ENCODE measurements around the gene DACT1.
A peak's percentile ranks its signal among the peaks of the same experiment; 100 is the strongest.

Gene DACT1

GRCh38 chr14:58637040-58637390 lies 747 bp upstream of the DACT1 start:
- DNase-seq (ENCODE audit: low read depth), result no peak

GRCh38 chr14:58638231-58639197 lies 752 bp downstream of the DACT1 start:
- DNase-seq (ENCODE audit: low read depth), result no peak

GRCh38 chr14:58639198-58639565 lies 1.4 kb downstream of the DACT1 start:
- no peak for DNase-seq (ENCODE audit: low read depth)

- DNase-seq (ENCODE audit: low read depth), result peak; percentile 74
These were observed 2.2 kb downstream of the DACT1 start for GRCh38 chr14:58639842-58640484.

- no peak for DNase-seq (ENCODE audit: low read depth)
These were observed 3.2 kb downstream of the DACT1 start for GRCh38 chr14:58640959-58641358.

GRCh38 chr14:58641509-58641908 lies 3.7 kb downstream of the DACT1 start:
- no peak for DNase-seq (ENCODE audit: low read depth)

GRCh38 chr14:58643366-58643765 lies 5.6 kb downstream of the DACT1 start:
- no peak for DNase-seq (ENCODE audit: low read depth)

GRCh38 chr14:58645641-58646040 lies 7.9 kb downstream of the DACT1 start:
- DNase-seq (ENCODE audit: low read depth), result no peak

- DNase-seq (ENCODE audit: low read depth), result no peak
These were observed 8.7 kb downstream of the DACT1 start for GRCh38 chr14:58646479-58646878.

GRCh38 chr14:58647777-58648176 lies 10.0 kb downstream of the DACT1 start:
- no peak for DNase-seq (ENCODE audit: low read depth)

GRCh38 chr14:58650857-58651256 lies 13.1 kb downstream of the DACT1 start:
- no peak for DNase-seq (ENCODE audit: low read depth)

GRCh38 chr14:58656671-58657411 lies 19.1 kb downstream of the DACT1 start:
- DNase-seq (ENCODE audit: low read depth), result no peak

GRCh38 chr14:58659061-58659460 lies 21.3 kb downstream of the DACT1 start:
- DNase-seq (ENCODE audit: low read depth), result no peak

- no peak for DNase-seq (ENCODE audit: low read depth)
These were observed 22.1 kb downstream of the DACT1 start for GRCh38 chr14:58659846-58660245.

GRCh38 chr14:58660407-58660806 lies 22.6 kb downstream of the DACT1 start:
- no peak for DNase-seq (ENCODE audit: low read depth)

- no peak for DNase-seq (ENCODE audit: low read depth)
These were observed 24.3 kb downstream of the DACT1 start for GRCh38 chr14:58662018-58662417.

GRCh38 chr14:58662759-58663158 lies 25.0 kb downstream of the DACT1 start:
- DNase-seq (ENCODE audit: low read depth), result no peak

GRCh38 chr14:58663494-58664111 lies 25.8 kb downstream of the DACT1 start:
- DNase-seq (ENCODE audit: low read depth), result peak; percentile 71

- no peak for DNase-seq (ENCODE audit: low read depth)
These were observed 28.2 kb downstream of the DACT1 start for GRCh38 chr14:58665773-58666500.

- DNase-seq (ENCODE audit: low read depth), result no peak
These were observed 29.0 kb downstream of the DACT1 start for GRCh38 chr14:58666737-58667136.

- DNase-seq (ENCODE audit: low read depth), result no peak
These were observed 30.1 kb downstream of the DACT1 start for GRCh38 chr14:58667900-58668299.
